PC-9 (cell line): ENCODE measurements around the gene SALL4.

Experiments
- EZH2 ChIP-seq: fragments of 200-600 bp; sonication (generic); IDR thresholded peaks from 2 replicates; pipeline ENCODE4 v1.8.0; 2017; ENCODE audit warnings: antibody characterized with exemption, low read depth
- TF ChIP-seq, protein P1 (sequence below): fragments of 200-600 bp; sonication (generic); conservative IDR thresholded peaks from 2 replicates; pipeline ENCODE4 v1.6.1; 2017; ENCODE audit warnings: mixed run types, antibody characterized with exemption, mild to moderate bottlenecking, moderate library complexity

DNA sequence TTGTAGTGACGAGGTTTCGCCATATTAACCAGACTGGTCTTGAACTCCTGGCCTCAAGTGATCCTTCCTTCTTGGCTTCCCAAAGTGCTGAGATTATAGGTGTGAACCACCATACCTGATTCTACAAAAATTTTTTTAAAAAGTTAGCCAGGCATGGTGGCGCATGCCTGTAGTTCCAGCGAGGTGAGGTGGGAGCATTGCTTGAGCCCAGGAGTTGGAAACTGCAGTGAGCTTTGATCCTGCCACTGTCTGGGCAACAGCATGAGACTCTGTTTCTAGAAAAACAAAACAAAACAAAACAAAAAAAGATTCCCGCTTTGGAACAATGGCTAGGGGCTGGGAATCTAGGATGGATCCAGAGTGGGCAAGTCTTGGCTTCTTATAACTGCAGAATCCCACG is 35.1 kb upstream of the SALL4 start:
- TF ChIP-seq, protein P1, sequence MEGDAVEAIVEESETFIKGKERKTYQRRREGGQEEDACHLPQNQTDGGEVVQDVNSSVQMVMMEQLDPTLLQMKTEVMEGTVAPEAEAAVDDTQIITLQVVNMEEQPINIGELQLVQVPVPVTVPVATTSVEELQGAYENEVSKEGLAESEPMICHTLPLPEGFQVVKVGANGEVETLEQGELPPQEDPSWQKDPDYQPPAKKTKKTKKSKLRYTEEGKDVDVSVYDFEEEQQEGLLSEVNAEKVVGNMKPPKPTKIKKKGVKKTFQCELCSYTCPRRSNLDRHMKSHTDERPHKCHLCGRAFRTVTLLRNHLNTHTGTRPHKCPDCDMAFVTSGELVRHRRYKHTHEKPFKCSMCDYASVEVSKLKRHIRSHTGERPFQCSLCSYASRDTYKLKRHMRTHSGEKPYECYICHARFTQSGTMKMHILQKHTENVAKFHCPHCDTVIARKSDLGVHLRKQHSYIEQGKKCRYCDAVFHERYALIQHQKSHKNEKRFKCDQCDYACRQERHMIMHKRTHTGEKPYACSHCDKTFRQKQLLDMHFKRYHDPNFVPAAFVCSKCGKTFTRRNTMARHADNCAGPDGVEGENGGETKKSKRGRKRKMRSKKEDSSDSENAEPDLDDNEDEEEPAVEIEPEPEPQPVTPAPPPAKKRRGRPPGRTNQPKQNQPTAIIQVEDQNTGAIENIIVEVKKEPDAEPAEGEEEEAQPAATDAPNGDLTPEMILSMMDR: no peak
- TF ChIP-seq EZH2: no peak
